Caco-2 (cell line): Measurements from ENCODE around the gene C15orf39. TPM values are rescaled to one million over a fixed set of nuclear protein-coding genes. Genes with fewer than 3 reads are reported as not detected.
A peak's percentile ranks its signal among the peaks of the same experiment; 100 is the strongest.

Experiments
- BruUV-seq: library from RNA; stranded (reverse); fragments of 400-500 nt; replicated peaks from 2 replicates; lab custom pipeline; 2021; lab: Mats Ljungman, UMichigan
- CTCF ChIA-PET: fragments of 300-600 bp; sonication (Branson Sonifier 250); formaldehyde crosslinking; loops from one replicate; lab custom pipeline; 2022; ENCODE audit warnings: antibody characterized with exemption; lab: Charles Lee
- POLR2A ChIA-PET: fragments of 300-600 bp; sonication (Branson Sonifier 250); formaldehyde crosslinking; loops from one replicate; lab custom pipeline; 2022; ENCODE audit warnings: antibody characterized with exemption; lab: Charles Lee
- DNase-seq, 2 experiments: peaks; one replicate each; pipeline versions ENCODE4 v3.0.0 to v3.0.0-alpha.2; 2020 to 2022
- H3K27me3 ChIP-seq: replicated peaks from 2 replicates; pipeline ENCODE4 v1.6.0; 2011; ENCODE audit warnings: low read length; ENCODE audit not compliant: control insufficient read depth, insufficient read depth
- H3K36me3 ChIP-seq: 2 replicates; pipeline ENCODE4 v1.5.1; 2011; ENCODE audit warnings: low read length; ENCODE audit not compliant: control insufficient read depth, insufficient read depth
- H3K4me1 ChIP-seq: fragments of 250-450 bp; sonication (Bioruptor Pico); 2 replicates; pipeline ENCODE4 v1.5.1; 2020; ENCODE audit warnings: mild to moderate bottlenecking
- H3K4me3 ChIP-seq: 2 replicates; pipeline ENCODE4 v1.5.1; 2011; ENCODE audit warnings: low read depth, mild to moderate bottlenecking, control low read depth, low read length
- H3K9me3 ChIP-seq: fragments of 250-450 bp; sonication (Bioruptor Pico); 2 replicates; pipeline ENCODE4 v1.5.1; 2020; ENCODE audit warnings: mild to moderate bottlenecking, moderate library complexity
- H3K27ac Mint-ChIP-seq: one replicate; pipeline ENCODE4 v1.8.0; 2022; ENCODE audit warnings: mixed read lengths; ENCODE audit not compliant: unreplicated experiment
- H3K27me3 Mint-ChIP-seq: one replicate; pipeline ENCODE4 v1.8.0; 2022; ENCODE audit warnings: mixed read lengths; ENCODE audit not compliant: insufficient read depth, unreplicated experiment
- H3K36me3 Mint-ChIP-seq: one replicate; pipeline ENCODE4 v1.8.0; 2022; ENCODE audit warnings: mild to moderate bottlenecking, mixed read lengths; ENCODE audit not compliant: insufficient read depth, unreplicated experiment
- H3K4me1 Mint-ChIP-seq: one replicate; pipeline ENCODE4 v1.8.0; 2022; ENCODE audit warnings: low read depth, mixed read lengths; ENCODE audit not compliant: unreplicated experiment
- H3K4me3 Mint-ChIP-seq: one replicate; pipeline ENCODE4 v1.8.0; 2022; ENCODE audit warnings: mild to moderate bottlenecking, moderate library complexity, mixed read lengths; ENCODE audit not compliant: unreplicated experiment
- H3K9me3 Mint-ChIP-seq: one replicate; pipeline ENCODE4 v1.8.0; 2022; ENCODE audit warnings: mixed read lengths; ENCODE audit not compliant: unreplicated experiment
- CTCF ChIP-seq, 2 experiments: fragments of 200-600 bp in 1 of 2; IDR thresholded peaks; 1 replicate in 1 of 2; 2 replicates in 1 of 2; pipeline versions ENCODE4 v1.5.1 to v1.8.0; 2011 to 2022; ENCODE audit warnings: antibody characterized with exemption in 1 of 2, control low read depth in 1 of 2, inconsistent platforms in 1 of 2, low read depth in 1 of 2, low read length in 1 of 2, mild to moderate bottlenecking in 1 of 2, moderate library complexity in 1 of 2; ENCODE audit not compliant: insufficient read depth in 1 of 2, severe bottlenecking in 1 of 2, unreplicated experiment in 1 of 2
- intact Hi-C: fragments of 100-400 bp; cut with micrococcal nuclease; formaldehyde crosslinking; loops from one replicate; pipeline ENCODE4 v1.10.0; 2022; ENCODE audit not compliant: unreplicated experiment
- total RNA-seq: library from RNA; stranded (reverse); gene quantifications from 2 replicates; pipeline ENCODE4 v1.2.3, GENCODE V29; 2022

C15orf39 gene
- total RNA-seq, 1 experiment from 2014 or later, result 48.2 TPM

GRCh38 chr15:75177360-75178071 lies 24.2 kb upstream of the C15orf39 start:
- DNase-seq, result no peak
- TF ChIP-seq CTCF (IDR thresholded peaks at IDR 0.05; ENCODE audit: insufficient read depth in 1 of 2, low read depth in 1 of 2, low read length in 1 of 2, severe bottlenecking in 1 of 2, unreplicated experiment in 1 of 2), result no peak
- Histone ChIP-seq H3K27me3 (no peaks in the 10 kb centered on the region), H3K4me3 (no peak overlapping the region), H3K36me3 (no peaks in the 10 kb centered on the region), H3K9me3 (0 out of 2 replicates have a peak, but pooled peaks cover 5% of the 10 kb centered on the region), H3K4me1 (peaks cover 63% of the 10 kb centered on the region)
- no peaks in the 10 kb centered on the region for H3K27me3 Mint-ChIP-seq
- BruUV-seq, result no TSS peak
- intact Hi-C loops, result no loop called here
- ChIA-PET CTCF (interaction anchor here (2.0 kb wide), 1 partner anchor 148 kb away, joined by 7 read pairs; no protein-coding TSS in a partner anchor), POLR2A (no interaction called here)
- H3K27ac Mint-ChIP-seq, result no peak overlapping the region
- H3K4me1 Mint-ChIP-seq, result peaks cover 48% of the 10 kb centered on the region
- H3K9me3 Mint-ChIP-seq, result no peaks in the 10 kb centered on the region
- peak overlapping the region; percentile 47 for H3K4me3 Mint-ChIP-seq
- no peaks in the 10 kb centered on the region for H3K36me3 Mint-ChIP-seq

- intact Hi-C loops, result no loop called here
- Mint-ChIP-seq H3K27ac (no peak overlapping the region), H3K4me3 (peak overlapping the region; percentile 47), H3K27me3 (no peaks in the 10 kb centered on the region), H3K36me3 (no peaks in the 10 kb centered on the region), H3K9me3 (no peaks in the 10 kb centered on the region), H3K4me1 (peaks cover 48% of the 10 kb centered on the region)
- peak; percentile 66 to 73 for DNase-seq
- Histone ChIP-seq H3K4me1 (peaks cover 72% of the 10 kb centered on the region), H3K4me3 (peak overlapping the region; percentile 2; the same call in 1 of the 2 replicates), H3K36me3 (no peaks in the 10 kb centered on the region), H3K27me3 (no peaks in the 10 kb centered on the region), H3K9me3 (0 out of 2 replicates have a peak, but pooled peaks cover 5% of the 10 kb centered on the region)
- ChIA-PET CTCF (interaction anchor here (2.0 kb wide), 1 partner anchor 149 kb away, joined by 7 read pairs; no protein-coding TSS in a partner anchor), POLR2A (interaction anchor here (1.4 kb wide), 1 partner anchor 23 kb away, joined by 5 read pairs; the partner anchor contains the start of gene C15orf39)
- TF ChIP-seq CTCF (IDR thresholded peaks at IDR 0.05; ENCODE audit: insufficient read depth in 1 of 2, low read depth in 1 of 2, low read length in 1 of 2, severe bottlenecking in 1 of 2, unreplicated experiment in 1 of 2), result no peak
- BruUV-seq, result no TSS peak
Measured at GRCh38 chr15:75178171-75178937, 23.3 kb upstream of the C15orf39 start.
